IMR-90 (cell line): ENCODE results near the gene RALGAPA2. TPM values are rescaled to one million over a fixed set of nuclear protein-coding genes. Genes with fewer than 3 reads are reported as not detected.

Experiments
- ATAC-seq: fragments of 200-7000 bp; cut with Tn5 transposase; 2 replicates; pipeline ENCODE4 v1.9.1; 2020; ENCODE audit warnings: low read depth, mild to moderate bottlenecking, moderate library complexity
- BruUV-seq: library from RNA; stranded (reverse); fragments of 400-500 nt; replicated peaks from 2 replicates; lab custom pipeline; 2021; lab: Mats Ljungman, UMichigan
- CTCF ChIA-PET: fragments of 300-600 bp; formaldehyde crosslinking; extraction: SDS; loops from one replicate; lab custom pipeline; 2021; ENCODE audit warnings: antibody characterized with exemption; lab: Yijun Ruan, JAX
- POLR2A ChIA-PET: fragments of 300-600 bp; sonication (Branson Sonifier 250); formaldehyde crosslinking; loops from one replicate; lab custom pipeline; 2022; ENCODE audit warnings: antibody characterized with exemption; ENCODE audit not compliant: unreplicated experiment; lab: Charles Lee
- DNase-seq: peaks from one replicate; pipeline ENCODE4 v3.0.0; 2013
- H2AFZ ChIP-seq: replicated peaks from 2 replicates; pipeline ENCODE3; 2013; ENCODE audit warnings: low read length, mild to moderate bottlenecking; ENCODE audit not compliant: poor library complexity
- H2AK5ac ChIP-seq: 2 replicates; pipeline ENCODE4 v1.6.1; 2013; ENCODE audit warnings: low read depth, low read length, inconsistent platforms
- H2AK9ac ChIP-seq: replicated peaks from 2 replicates; pipeline ENCODE3; 2013; ENCODE audit warnings: mild to moderate bottlenecking, low read depth, low read length, moderate library complexity; ENCODE audit not compliant: poor library complexity
- H2BK120ac ChIP-seq: 2 replicates; pipeline ENCODE4 v1.6.1; 2013; ENCODE audit warnings: low read depth, low read length, inconsistent platforms
- H2BK15ac ChIP-seq: 3 replicates; pipeline ENCODE4 v1.6.1; 2013; ENCODE audit warnings: low read depth, low read length, inconsistent platforms
- H2BK20ac ChIP-seq: 2 replicates; pipeline ENCODE4 v1.6.1; 2013; ENCODE audit warnings: low read depth, mild to moderate bottlenecking, inconsistent platforms, low read length, moderate library complexity
- H2BK5ac ChIP-seq: 2 replicates; pipeline ENCODE4 v1.6.1; 2013; ENCODE audit warnings: mild to moderate bottlenecking, low read depth, low read length, inconsistent platforms; ENCODE audit not compliant: poor library complexity, severe bottlenecking
- H3K14ac ChIP-seq: replicated peaks from 2 replicates; pipeline ENCODE4 v1.6.1; 2013; ENCODE audit warnings: low read depth, low read length, inconsistent platforms
- H3K18ac ChIP-seq: 2 replicates; pipeline ENCODE4 v1.6.1; 2013; ENCODE audit warnings: low read depth, low read length, control low read depth
- H3K23ac ChIP-seq: 2 replicates; pipeline ENCODE4 v1.6.1; 2013; ENCODE audit warnings: low read depth, low read length, inconsistent platforms
- H3K27ac ChIP-seq: 2 replicates; pipeline ENCODE4 v1.5.1; 2013; ENCODE audit warnings: mild to moderate bottlenecking, control low read depth, low read length; ENCODE audit not compliant: insufficient read depth
- H3K27me3 ChIP-seq: 2 replicates; pipeline ENCODE4 v1.6.1; 2013; ENCODE audit warnings: low read length; ENCODE audit not compliant: control insufficient read depth, insufficient read depth
- H3K36me3 ChIP-seq: 2 replicates; pipeline ENCODE4 v1.6.1; 2013; ENCODE audit warnings: low read length, mixed read lengths; ENCODE audit not compliant: control insufficient read depth, insufficient read depth
- H3K4ac ChIP-seq: 2 replicates; pipeline ENCODE4 v1.6.1; 2013; ENCODE audit warnings: low read depth, low read length, inconsistent platforms
- H3K4me1 ChIP-seq: 2 replicates; pipeline ENCODE4 v1.6.1; 2013; ENCODE audit warnings: low read length, mixed read lengths; ENCODE audit not compliant: control insufficient read depth, insufficient read depth
- H3K4me2 ChIP-seq: 2 replicates; pipeline ENCODE4 v1.6.1; 2013; ENCODE audit warnings: low read depth, mild to moderate bottlenecking, control low read depth, low read length, moderate library complexity
- H3K4me3 ChIP-seq: 2 replicates; pipeline ENCODE4 v1.5.1; 2013; ENCODE audit warnings: low read depth, mild to moderate bottlenecking, control low read depth, low read length, moderate library complexity; ENCODE audit not compliant: insufficient read depth
- H3K56ac ChIP-seq: 2 replicates; pipeline ENCODE4 v1.6.1; 2013; ENCODE audit warnings: low read length, inconsistent platforms; ENCODE audit not compliant: insufficient read depth; ENCODE audit errors: extremely low read depth
- H3K79me1 ChIP-seq, 2 experiments: 2 replicates each; pipeline ENCODE4 v1.6.1; 2013; ENCODE audit warnings: low read length in 2 of 2, inconsistent platforms in 1 of 2, low read depth in 1 of 2
- H3K9ac ChIP-seq: 2 replicates; pipeline ENCODE4 v1.6.1; 2013; ENCODE audit warnings: low read depth, low read length, control low read depth
- H3K9me1 ChIP-seq: 2 replicates; pipeline ENCODE4 v1.6.1; 2013; ENCODE audit warnings: low read length, inconsistent platforms; ENCODE audit not compliant: insufficient read depth
- H3K9me3 ChIP-seq: 2 replicates; pipeline ENCODE4 v1.6.1; 2013; ENCODE audit warnings: low read length; ENCODE audit not compliant: control insufficient read depth, insufficient read depth
- H4K20me1 ChIP-seq: 2 replicates; pipeline ENCODE4 v1.6.1; 2013; ENCODE audit warnings: low read length, inconsistent platforms; ENCODE audit not compliant: insufficient read depth
- H4K5ac ChIP-seq: 2 replicates; pipeline ENCODE4 v1.6.1; 2013; ENCODE audit warnings: mild to moderate bottlenecking, low read depth, low read length, control low read depth
- H4K8ac ChIP-seq, 2 experiments: 2 replicates each; pipeline ENCODE4 v1.6.1; 2013; ENCODE audit warnings: low read depth in 2 of 2, low read length in 2 of 2, control low read depth in 1 of 2, inconsistent platforms in 1 of 2
- H4K91ac ChIP-seq: 2 replicates; pipeline ENCODE4 v1.6.1; 2013; ENCODE audit warnings: low read depth, low read length, inconsistent platforms; ENCODE audit not compliant: insufficient read depth
- CEBPB ChIP-seq: IDR thresholded peaks from 2 replicates; pipeline ENCODE4 v1.6.1; 2012; ENCODE audit warnings: low read depth, low read length, improper control_type of control experiment
- FOS ChIP-seq: fragments of 150-350 bp; IDR thresholded peaks from 2 replicates; pipeline ENCODE4 v1.6.1; 2016; ENCODE audit warnings: low read depth, low read length
- MAFK ChIP-seq: IDR thresholded peaks from 2 replicates; pipeline ENCODE4 v1.6.1; 2012; ENCODE audit warnings: low read depth, low read length, improper control_type of control experiment
- WGBS, 2 experiments: methylation state at CpG; one replicate each; pipeline versions ENCODE4 v1.1.5 to v1.1.7; 2013; ENCODE audit warnings: missing lambda C conversion rate in 2 of 2; ENCODE audit not compliant: insufficient read length in 1 of 2; ENCODE audit errors: extremely low coverage in 2 of 2; 5-methylcytosine and 5-hydroxymethylcytosine counted together
- dilution Hi-C: fragments of 300-500 bp; cut with HindIII; formaldehyde crosslinking; loops from one replicate; pipeline ENCODE4 v1.14.3; 2018; ENCODE audit warnings: low sequenced_read_pairs; ENCODE audit not compliant: unreplicated experiment
- in situ Hi-C: fragments of 300-500 bp; cut with MboI; formaldehyde crosslinking; loops from 3 replicates; pipeline ENCODE4 v1.14.3; 2019; ENCODE audit warnings: low sequenced_read_pairs, inconsistent platforms, mixed read lengths
- intact Hi-C: fragments of 100-400 bp; cut with micrococcal nuclease; formaldehyde crosslinking; loops from 2 replicates; pipeline ENCODE4 v1.10.0; 2022
- polyA plus RNA-seq, 3 experiments: library from polyadenylated mRNA; depleted of rRNA; stranded (reverse); fragments of >200 nt; gene quantifications; 2 replicates each; pipeline ENCODE4 v1.2.3, GENCODE V29; 2012; ENCODE audit warnings: low replicate concordance in 1 of 3
- total RNA-seq: library from RNA; depleted of rRNA; stranded (reverse); fragments of >200 nt; gene quantifications from 2 replicates; pipeline ENCODE4 v1.2.3, GENCODE V29; 2012

Gene RALGAPA2
- total and polyA plus RNA-seq, 2 of the 4 experiments (the other 2 are of a cell fraction), result 1.3 to 3.9 TPM

- TF ChIP-seq CEBPB, result no peak
- TF ChIP-seq MAFK, result peak; percentile 81
- no peak for TF ChIP-seq FOS
- no peak for ATAC-seq
These were observed 109.0 kb downstream of the RALGAPA2 start for GRCh38 chr20:20603339-20603990.

More at GRCh38 chr20:20603339-20603990, 109.0 kb downstream of the RALGAPA2 start:
- Histone ChIP-seq H4K8ac (no peak overlapping the region), H2BK120ac (no peak overlapping the region), H4K5ac (no peak overlapping the region), H4K20me1 (no peaks in the 10 kb centered on the region), H3K36me3 (peaks cover 1% of the 10 kb centered on the region), H3K18ac (no peak overlapping the region), H3K4ac (no peak overlapping the region), H3K14ac (no peak overlapping the region), H3K79me1 (no peaks in the 10 kb centered on the region), H3K9me3 (no peaks in the 10 kb centered on the region), H3K4me3 (no peak overlapping the region), H2AK9ac (no peak overlapping the region), H3K9me1 (no peaks in the 10 kb centered on the region), H2BK5ac (no peak overlapping the region), H3K27ac (no peak overlapping the region), H2AFZ (no peak overlapping the region), H3K56ac (no peak overlapping the region), H2BK15ac (no peak overlapping the region), H2BK20ac (no peak overlapping the region), H3K23ac (no peak overlapping the region), H3K4me2 (no peak overlapping the region), H3K27me3 (no peaks in the 10 kb centered on the region), H2AK5ac (no peak overlapping the region), H3K9ac (no peak overlapping the region), H3K4me1 (no peaks in the 10 kb centered on the region), H4K91ac (no peak overlapping the region)
- no TSS peak for BruUV-seq
- 100% methylated on average over 1 of the region's 5 CpGs; no CpG with 5 or more reads in 1 of the 2 experiments for WGBS, 2 experiments
- in situ Hi-C loops (no loop called here), dilution Hi-C loops (no loop called here), intact Hi-C loops (no loop called here)
- no peak for DNase-seq
- POLR2A ChIA-PET, result no interaction called here
- CTCF ChIA-PET, result interaction anchor here (0.9 to 3.1 kb wide), 2 partner anchors 9 to 10 kb away, joined by 3 to 26 read pairs; no protein-coding TSS in a partner anchor
